Spleen (tissue), 7 donors: Measurements from ENCODE around the gene CTNNBL1.

Experiments
- POLR2A ChIP-seq, 3 donors: fragments of 450-650 bp; IDR thresholded peaks; one replicate each; pipeline ENCODE4 v1.5.1; 2017; ENCODE audit warnings: antibody characterized with exemption in 3 of 3, mild to moderate bottlenecking in 1 of 3
- POLR2AphosphoS5 ChIP-seq, 3 donors: sonication (generic); formaldehyde crosslinking; IDR thresholded peaks; one replicate each; pipeline ENCODE4 v1.5.1; 2017; ENCODE audit warnings: antibody characterized with exemption in 3 of 3
- TF ChIP-seq, protein P1 (sequence below), 11 experiments: fragments of 200-600 bp in 7 of 11; fragments of 450-650 bp in 4 of 11; sonication (generic) in 4 of 11; IDR thresholded peaks in 8 of 11; conservative IDR thresholded peaks in 3 of 11; 1 replicate in 7 of 11; 2 replicates in 4 of 11; pipeline versions ENCODE4 v1.4.0 to v1.8.0; 2016 to 2021; ENCODE audit warnings: antibody characterized with exemption in 11 of 11, inconsistent platforms in 4 of 11, mild to moderate bottlenecking in 1 of 11
- donor health status: DM: no; HTN: no; CAD: no; lungs with moderate emphysema.
- donor health status: DM: no; HTN: no; CAD: no.
- donor health status: DM: no; HTN: no; CAD: no.

DNA sequence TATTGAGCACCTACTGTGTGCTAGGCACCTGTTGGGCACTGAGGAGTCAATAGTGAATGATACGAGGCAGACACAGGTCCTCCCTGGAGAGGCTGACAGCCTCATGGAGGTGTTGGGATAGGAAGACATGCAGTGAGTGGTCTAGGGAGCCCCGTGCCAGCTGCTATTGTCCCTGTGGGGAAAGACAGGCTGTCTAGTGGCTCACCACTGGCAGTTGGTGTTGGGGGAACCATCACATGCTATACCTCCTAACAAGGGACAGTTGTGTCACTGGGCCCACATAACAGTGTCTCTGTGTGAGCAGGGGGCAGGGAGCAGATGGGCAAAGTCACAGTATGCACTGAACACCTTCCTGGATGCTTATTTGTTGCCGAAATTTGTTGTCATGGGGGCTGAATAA, 45.9 kb upstream of the CTNNBL1 start:
- no peak for TF ChIP-seq POLR2A (IDR thresholded peaks at IDR 0.05)
- TF ChIP-seq, protein P1, sequence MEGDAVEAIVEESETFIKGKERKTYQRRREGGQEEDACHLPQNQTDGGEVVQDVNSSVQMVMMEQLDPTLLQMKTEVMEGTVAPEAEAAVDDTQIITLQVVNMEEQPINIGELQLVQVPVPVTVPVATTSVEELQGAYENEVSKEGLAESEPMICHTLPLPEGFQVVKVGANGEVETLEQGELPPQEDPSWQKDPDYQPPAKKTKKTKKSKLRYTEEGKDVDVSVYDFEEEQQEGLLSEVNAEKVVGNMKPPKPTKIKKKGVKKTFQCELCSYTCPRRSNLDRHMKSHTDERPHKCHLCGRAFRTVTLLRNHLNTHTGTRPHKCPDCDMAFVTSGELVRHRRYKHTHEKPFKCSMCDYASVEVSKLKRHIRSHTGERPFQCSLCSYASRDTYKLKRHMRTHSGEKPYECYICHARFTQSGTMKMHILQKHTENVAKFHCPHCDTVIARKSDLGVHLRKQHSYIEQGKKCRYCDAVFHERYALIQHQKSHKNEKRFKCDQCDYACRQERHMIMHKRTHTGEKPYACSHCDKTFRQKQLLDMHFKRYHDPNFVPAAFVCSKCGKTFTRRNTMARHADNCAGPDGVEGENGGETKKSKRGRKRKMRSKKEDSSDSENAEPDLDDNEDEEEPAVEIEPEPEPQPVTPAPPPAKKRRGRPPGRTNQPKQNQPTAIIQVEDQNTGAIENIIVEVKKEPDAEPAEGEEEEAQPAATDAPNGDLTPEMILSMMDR (IDR thresholded peaks at IDR 0.05 in 8 of 11, conservative IDR thresholded peaks at IDR 0.05 in 3 of 11): no peak
- TF ChIP-seq POLR2AphosphoS5 (IDR thresholded peaks at IDR 0.05): no peak
